C1 segment of cervical spinal cord (tissue), 14 donors: ENCODE results near the gene OR51T1.
"Not testable (repeated sequence)": the region's sequence is repeated elsewhere in the genome, so short reads cannot be mapped to it uniquely, and the experiment has no call there.

Source experiments
- DNase-seq, 14 donors: peaks; one replicate each; lab custom pipeline; 2025; lab: John Stamatoyannopoulos, UW

Gene OR51T1, protein sequence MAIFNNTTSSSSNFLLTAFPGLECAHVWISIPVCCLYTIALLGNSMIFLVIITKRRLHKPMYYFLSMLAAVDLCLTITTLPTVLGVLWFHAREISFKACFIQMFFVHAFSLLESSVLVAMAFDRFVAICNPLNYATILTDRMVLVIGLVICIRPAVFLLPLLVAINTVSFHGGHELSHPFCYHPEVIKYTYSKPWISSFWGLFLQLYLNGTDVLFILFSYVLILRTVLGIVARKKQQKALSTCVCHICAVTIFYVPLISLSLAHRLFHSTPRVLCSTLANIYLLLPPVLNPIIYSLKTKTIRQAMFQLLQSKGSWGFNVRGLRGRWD

GRCh38 chr11:4881860-4882500 is at the start of gene OR51T1:
TSS of gene OR51T1 (plus strand) at chr11:4881900. CDS start at chr11:4881900, 0 bp downstream.
- DNase-seq, result no peak

- DNase-seq, result no peak
Measured at GRCh38 chr11:4839851-4840549, 41.7 kb upstream of the OR51T1 start.

- DNase-seq, result no peak
Measured at GRCh38 chr11:4848908-4849532, 32.7 kb upstream of the OR51T1 start, which contains the start of gene OR51S1. TSS of gene OR51S1 (minus strand) at chr11:4849208. CDS start at chr11:4849208, 0 bp downstream.

DNA sequence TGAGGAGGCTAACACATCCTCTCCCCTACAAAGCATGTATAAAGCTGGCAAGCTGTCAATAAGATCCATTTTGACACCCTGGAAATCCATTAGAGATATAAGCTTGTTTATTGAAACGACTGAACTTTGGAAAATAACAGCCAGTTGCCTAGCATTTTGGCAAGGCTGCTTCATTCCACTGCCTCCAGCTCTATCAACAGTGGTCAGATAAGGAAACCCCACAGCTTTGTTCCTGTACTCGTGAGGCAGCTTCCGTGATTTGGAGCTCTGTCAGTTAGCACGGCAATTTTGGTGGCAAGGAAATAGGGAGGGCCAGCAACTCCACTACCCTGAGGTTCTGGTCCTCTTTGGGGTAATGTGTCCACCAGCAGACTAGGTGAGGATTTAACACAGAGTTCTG is 30.7 kb upstream of the OR51T1 start:
- DNase-seq, result no peak

- not testable (repeated sequence) for DNase-seq
Measured at GRCh38 chr11:4854286-4854685, 27.4 kb upstream of the OR51T1 start.

DNA sequence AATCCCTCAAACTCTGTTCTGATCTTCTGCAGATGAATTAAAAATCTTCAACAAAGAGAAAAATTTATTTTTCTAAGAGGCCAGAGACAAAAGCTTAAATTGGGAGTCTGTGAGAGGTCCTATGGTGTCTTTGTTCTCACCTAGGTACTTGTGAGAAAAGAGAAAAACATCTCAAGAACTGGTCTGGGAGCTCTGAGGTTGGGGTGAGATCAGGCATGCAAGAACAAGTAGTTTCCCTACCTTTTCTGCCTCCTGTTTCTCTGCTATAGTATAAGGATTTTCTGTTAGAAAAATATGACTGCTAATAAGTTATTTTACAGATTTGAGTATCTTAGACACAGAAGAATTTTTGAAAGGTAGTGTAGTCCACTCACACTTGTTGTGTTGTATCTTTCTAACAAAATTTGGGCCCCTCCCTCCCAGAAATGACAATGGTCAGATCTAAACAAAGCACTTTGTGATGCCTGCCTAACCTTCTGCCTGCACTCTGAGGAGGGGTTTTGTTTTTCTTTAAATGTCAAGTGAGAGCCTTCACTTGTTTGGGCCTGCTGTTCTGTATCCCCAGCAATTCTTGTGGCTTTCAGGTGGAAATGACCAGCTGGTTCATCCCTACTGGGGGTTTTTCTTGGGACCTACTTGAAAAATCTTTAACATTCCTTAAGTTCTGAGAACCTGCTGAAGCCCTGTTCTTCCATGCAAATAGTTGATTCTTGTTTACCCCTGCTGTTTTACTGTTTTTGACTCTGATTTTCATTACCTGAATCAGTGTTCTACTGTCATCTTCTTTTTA is 19.1 kb upstream of the OR51T1 start:
- no peak for DNase-seq

DNA sequence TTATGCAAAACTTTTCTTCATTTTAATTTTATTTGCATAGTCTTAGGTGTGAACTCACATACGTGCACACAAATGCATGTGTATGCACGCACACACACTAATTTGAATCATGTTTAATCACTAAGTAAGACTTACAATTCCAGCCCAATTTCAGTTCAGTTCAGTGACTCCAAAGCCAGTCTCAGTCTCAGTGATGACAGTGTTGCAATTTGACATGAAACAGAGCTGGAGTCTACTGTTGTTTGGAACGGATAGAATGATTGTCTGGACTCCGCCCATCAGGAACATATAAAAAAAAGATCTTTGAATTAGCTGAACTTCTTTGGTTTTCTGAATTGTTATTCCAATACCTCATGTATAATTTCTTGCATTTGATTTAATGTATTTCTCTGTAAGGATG is 17.8 kb upstream of the OR51T1 start:
- no peak for DNase-seq

GRCh38 chr11:4865855-4866254 is 15.8 kb upstream of the OR51T1 start:
- DNase-seq, result no peak

GRCh38 chr11:4881188-4881587 is 512 bp upstream of the OR51T1 start:
- no peak for DNase-seq

GRCh38 chr11:4882543-4882942 is 843 bp downstream of the OR51T1 start:
- no peak for DNase-seq

DNA sequence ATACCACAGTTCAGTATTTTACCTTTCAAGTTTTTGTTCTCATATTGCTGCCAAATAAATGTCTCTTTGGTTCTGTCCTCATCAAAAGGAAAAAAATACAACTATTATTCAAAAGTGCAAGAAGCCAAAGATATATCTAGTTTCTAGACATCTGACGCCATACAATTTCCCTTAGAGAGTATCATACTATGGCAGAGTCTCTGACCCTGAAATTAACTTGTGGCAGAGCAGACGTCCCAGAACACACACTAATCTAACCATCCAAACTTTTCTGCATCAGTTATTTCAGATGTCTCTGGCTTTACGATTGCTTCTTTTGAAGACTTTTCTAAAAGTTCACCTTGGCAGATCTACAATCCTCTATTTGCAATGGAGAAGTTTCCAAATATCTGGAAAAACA is 2.7 kb downstream of the OR51T1 start:
- no peak for DNase-seq

GRCh38 chr11:4886186-4886585 is 4.5 kb downstream of the OR51T1 start:
- no peak for DNase-seq

DNA sequence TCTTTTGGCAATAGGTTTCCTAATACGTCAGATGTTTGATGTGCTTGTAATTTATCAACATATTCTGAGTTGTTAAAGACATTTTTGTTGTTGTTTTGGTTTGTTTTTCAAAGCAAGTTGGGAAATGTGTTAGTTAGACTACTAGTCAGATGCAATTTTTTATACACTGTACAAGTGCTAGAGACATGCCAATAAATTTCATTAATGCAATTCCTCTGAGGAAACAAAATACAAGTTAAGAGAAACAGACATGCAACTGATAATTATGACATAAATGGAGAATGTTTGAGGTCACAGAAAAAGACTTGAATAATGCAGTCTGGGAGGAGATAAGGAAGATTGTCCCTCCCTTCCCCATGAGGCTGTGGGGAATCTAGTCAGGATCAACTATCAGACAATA is 5.9 kb downstream of the OR51T1 start:
- DNase-seq, result no peak

GRCh38 chr11:4890279-4890678 is 8.6 kb downstream of the OR51T1 start:
- DNase-seq, result no peak

- DNase-seq, result no peak
Measured at GRCh38 chr11:4891996-4892640, 10.4 kb downstream of the OR51T1 start.

DNA sequence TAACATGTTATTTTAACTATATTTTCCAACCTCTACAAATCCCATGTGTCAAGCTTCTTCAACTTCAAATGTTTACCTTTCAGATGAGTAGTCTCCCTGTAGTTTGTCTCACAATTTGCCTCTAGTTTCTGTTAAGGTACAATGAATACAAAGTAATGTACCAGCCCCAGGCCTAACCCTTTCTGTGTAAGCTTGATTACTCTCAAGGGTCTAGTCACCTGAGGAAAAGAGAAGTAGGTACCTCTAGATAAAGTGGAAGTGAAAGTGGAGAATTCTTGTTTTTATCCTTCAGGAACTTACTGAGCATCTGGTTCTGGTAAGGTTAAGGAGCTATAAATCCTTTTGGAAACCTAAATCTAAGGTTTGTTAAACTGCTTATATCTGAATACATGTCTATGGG is 21.8 kb downstream of the OR51T1 start, which contains the start of gene OR51A7:
TSS of gene OR51A7 (plus strand) at position 300 of the 400 bp plus-strand sequence. CDS start 3,587 bp downstream, outside the sequence.
- DNase-seq, result no peak

- no peak for DNase-seq
Measured at GRCh38 chr11:4916581-4916980, 34.9 kb downstream of the OR51T1 start.

DNA sequence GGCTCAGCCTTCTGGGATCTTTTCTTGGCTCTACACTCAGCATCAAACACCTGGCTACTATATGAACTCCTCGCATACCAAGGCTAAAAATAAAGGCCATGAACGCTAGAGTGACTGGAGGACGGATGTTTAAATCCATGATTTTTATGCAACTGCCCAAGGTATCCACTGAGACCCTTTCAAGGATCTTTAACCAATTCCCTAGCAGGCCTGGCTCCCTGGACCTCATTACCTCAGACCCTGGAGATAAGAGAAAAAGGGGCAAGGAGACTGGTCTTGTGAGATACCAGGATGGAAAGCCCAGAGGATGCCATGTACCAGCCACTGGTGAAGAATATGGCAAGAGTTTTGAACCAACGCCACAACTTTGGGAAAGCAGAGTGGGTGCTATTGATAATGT is 37.5 kb downstream of the OR51T1 start, which contains the start of gene OR51G2:
TSS of gene OR51G2 (minus strand) at position 101 of the 400 bp plus-strand sequence. CDS start 3,687 bp downstream, outside the sequence.
- DNase-seq, result no peak

DNA sequence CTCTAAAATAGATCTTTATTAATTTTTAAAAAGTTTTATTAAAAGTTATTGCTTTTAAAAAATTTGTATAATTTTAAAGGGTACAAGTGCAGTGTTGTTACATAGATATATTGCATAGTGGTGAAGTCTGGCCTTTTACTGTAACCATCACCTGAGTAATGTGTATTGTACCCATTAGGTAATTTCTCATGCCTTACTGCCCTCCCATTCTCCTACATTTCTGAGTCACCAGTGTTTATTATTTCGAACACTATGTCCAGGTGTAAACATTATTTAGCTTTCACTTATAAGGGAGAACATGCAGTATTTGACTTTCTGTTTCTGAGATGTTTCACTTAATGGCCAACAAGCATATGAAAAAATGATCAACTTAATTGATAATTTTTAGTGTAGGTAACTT is 40.1 kb downstream of the OR51T1 start:
- DNase-seq, result no peak

GRCh38 chr11:4922304-4922703 is 40.6 kb downstream of the OR51T1 start:
- no peak for DNase-seq

DNA sequence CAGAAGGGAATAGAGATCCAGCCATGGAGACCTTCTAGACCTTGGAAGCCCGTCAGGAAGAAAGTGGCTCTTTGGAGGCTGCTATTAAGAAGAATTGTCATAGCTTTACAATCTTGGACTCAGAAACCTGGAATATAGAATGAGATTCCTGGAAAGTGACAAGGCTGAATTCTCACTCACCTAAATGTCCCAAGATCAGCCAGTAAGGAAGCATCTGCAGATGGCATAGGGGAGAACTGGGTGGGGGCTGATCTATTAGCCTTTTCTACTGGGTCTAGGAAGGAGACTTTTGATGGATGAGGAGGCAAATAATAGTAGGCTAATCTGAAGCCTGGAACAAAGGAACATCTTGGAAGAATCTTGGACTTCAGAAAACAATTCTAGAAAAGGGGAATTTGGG is 42.5 kb downstream of the OR51T1 start, which contains the start of gene OR51G1:
TSS of gene OR51G1 (minus strand) at position 101 of the 400 bp plus-strand sequence. CDS start at position 101, 0 bp downstream.
- DNase-seq, result no peak
